ENCODE data around the gene TANGO2. TPM values are rescaled to one million over a fixed set of nuclear protein-coding genes. Genes with fewer than 3 reads are reported as not detected.

The TANGO2 gene
- total and polyA plus RNA-seq, 9 of the 15 experiments (the other 6 are each of a cell fraction or from before 2014, with no cell fraction given) = 15.5 to 94.9 (median 70.1) TPM

- TF ChIP-seq, protein P1, sequence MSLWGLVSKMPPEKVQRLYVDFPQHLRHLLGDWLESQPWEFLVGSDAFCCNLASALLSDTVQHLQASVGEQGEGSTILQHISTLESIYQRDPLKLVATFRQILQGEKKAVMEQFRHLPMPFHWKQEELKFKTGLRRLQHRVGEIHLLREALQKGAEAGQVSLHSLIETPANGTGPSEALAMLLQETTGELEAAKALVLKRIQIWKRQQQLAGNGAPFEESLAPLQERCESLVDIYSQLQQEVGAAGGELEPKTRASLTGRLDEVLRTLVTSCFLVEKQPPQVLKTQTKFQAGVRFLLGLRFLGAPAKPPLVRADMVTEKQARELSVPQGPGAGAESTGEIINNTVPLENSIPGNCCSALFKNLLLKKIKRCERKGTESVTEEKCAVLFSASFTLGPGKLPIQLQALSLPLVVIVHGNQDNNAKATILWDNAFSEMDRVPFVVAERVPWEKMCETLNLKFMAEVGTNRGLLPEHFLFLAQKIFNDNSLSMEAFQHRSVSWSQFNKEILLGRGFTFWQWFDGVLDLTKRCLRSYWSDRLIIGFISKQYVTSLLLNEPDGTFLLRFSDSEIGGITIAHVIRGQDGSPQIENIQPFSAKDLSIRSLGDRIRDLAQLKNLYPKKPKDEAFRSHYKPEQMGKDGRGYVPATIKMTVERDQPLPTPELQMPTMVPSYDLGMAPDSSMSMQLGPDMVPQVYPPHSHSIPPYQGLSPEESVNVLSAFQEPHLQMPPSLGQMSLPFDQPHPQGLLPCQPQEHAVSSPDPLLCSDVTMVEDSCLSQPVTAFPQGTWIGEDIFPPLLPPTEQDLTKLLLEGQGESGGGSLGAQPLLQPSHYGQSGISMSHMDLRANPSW (CRISPR knock-in tag; IDR thresholded peaks at IDR 0.05) = peak; percentile 86; the same call in 1 of the 2 replicates
- TF ChIP-seq ZNF511 (CRISPR knock-in tag; IDR thresholded peaks at IDR 0.05) (no peak), JUND (IDR thresholded peaks at IDR 0.05; ENCODE audit: borderline replicate concordance, low read depth, low read length) (no peak), JUND (tag; IDR thresholded peaks at IDR 0.05; ENCODE audit: borderline replicate concordance, low read depth, low read length) (no peak), ZNF134 (CRISPR knock-in tag; conservative IDR thresholded peaks at IDR 0.05) (no peak), FOXP4 (CRISPR knock-in tag; IDR thresholded peaks at IDR 0.05; ENCODE audit: borderline replicate concordance) (no peak), ZSCAN29 (IDR thresholded peaks at IDR 0.05) (no peak), CBX3 (IDR thresholded peaks at IDR 0.05; ENCODE audit: borderline replicate concordance in 1 of 2, low read length in 2 of 2) (peak in 1 of 2 experiments; percentile 62; a peak in 1 of 3 replicates), ZNF311 (CRISPR knock-in tag; IDR thresholded peaks at IDR 0.05) (no peak), ZNF395 (CRISPR knock-in tag; IDR thresholded peaks at IDR 0.05) (no peak), CEBPG (CRISPR knock-in tag; IDR thresholded peaks at IDR 0.05) (no peak), CEBPG (tag; conservative IDR thresholded peaks at IDR 0.05 in 1 of 2, IDR thresholded peaks at IDR 0.05 in 1 of 2) (no peak), ZNF830 (CRISPR knock-in tag; IDR thresholded peaks at IDR 0.05) (no peak), MTA3 (IDR thresholded peaks at IDR 0.05; ENCODE audit: borderline replicate concordance) (no peak)
- TF ChIP-seq, protein P2, sequence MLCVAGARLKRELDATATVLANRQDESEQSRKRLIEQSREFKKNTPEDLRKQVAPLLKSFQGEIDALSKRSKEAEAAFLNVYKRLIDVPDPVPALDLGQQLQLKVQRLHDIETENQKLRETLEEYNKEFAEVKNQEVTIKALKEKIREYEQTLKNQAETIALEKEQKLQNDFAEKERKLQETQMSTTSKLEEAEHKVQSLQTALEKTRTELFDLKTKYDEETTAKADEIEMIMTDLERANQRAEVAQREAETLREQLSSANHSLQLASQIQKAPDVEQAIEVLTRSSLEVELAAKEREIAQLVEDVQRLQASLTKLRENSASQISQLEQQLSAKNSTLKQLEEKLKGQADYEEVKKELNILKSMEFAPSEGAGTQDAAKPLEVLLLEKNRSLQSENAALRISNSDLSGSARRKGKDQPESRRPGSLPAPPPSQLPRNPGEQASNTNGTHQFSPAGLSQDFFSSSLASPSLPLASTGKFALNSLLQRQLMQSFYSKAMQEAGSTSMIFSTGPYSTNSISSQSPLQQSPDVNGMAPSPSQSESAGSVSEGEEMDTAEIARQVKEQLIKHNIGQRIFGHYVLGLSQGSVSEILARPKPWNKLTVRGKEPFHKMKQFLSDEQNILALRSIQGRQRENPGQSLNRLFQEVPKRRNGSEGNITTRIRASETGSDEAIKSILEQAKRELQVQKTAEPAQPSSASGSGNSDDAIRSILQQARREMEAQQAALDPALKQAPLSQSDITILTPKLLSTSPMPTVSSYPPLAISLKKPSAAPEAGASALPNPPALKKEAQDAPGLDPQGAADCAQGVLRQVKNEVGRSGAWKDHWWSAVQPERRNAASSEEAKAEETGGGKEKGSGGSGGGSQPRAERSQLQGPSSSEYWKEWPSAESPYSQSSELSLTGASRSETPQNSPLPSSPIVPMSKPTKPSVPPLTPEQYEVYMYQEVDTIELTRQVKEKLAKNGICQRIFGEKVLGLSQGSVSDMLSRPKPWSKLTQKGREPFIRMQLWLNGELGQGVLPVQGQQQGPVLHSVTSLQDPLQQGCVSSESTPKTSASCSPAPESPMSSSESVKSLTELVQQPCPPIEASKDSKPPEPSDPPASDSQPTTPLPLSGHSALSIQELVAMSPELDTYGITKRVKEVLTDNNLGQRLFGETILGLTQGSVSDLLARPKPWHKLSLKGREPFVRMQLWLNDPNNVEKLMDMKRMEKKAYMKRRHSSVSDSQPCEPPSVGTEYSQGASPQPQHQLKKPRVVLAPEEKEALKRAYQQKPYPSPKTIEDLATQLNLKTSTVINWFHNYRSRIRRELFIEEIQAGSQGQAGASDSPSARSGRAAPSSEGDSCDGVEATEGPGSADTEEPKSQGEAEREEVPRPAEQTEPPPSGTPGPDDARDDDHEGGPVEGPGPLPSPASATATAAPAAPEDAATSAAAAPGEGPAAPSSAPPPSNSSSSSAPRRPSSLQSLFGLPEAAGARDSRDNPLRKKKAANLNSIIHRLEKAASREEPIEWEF (CRISPR knock-in tag; IDR thresholded peaks at IDR 0.05) = no peak
These were observed 41.3 kb downstream of the TANGO2 start (continued) for GRCh38 chr22:20062043-20062765.

All from K562 (cell line).